K562 (cell line): Measurements from ENCODE around the gene IFNA14. TPM values are rescaled to one million over a fixed set of nuclear protein-coding genes. Genes with fewer than 3 reads are reported as not detected.

Source experiments
- AFF4 ChIP-seq: sonication (generic); formaldehyde crosslinking; IDR thresholded peaks from 2 replicates; pipeline ENCODE4 v1.8.0; 2023; ENCODE audit warnings: mild to moderate bottlenecking, missing genetic modification reagents
- ATF2 ChIP-seq: sonication (generic); formaldehyde crosslinking; IDR thresholded peaks from 2 replicates; pipeline ENCODE4 v1.8.1; 2022; ENCODE audit warnings: missing genetic modification reagents
- GATA2 ChIP-seq: sonication (generic); formaldehyde crosslinking; IDR thresholded peaks from 2 replicates; pipeline ENCODE4 v1.4.0; 2020; ENCODE audit warnings: mild to moderate bottlenecking, missing genetic modification reagents
- JUN ChIP-seq, 2 experiments: sonication (generic) in 1 of 2; formaldehyde crosslinking in 1 of 2; IDR thresholded peaks; 2 replicates each; pipeline versions ENCODE4 v1.6.1 to v1.8.0; 2012 to 2022; ENCODE audit warnings: borderline replicate concordance in 2 of 2, mild to moderate bottlenecking in 2 of 2, improper control_type of control experiment in 1 of 2, low read depth in 1 of 2, low read length in 1 of 2, missing genetic modification reagents in 1 of 2
- STAT5A ChIP-seq: IDR thresholded peaks from 2 replicates; pipeline ENCODE4 v1.6.1; 2012; ENCODE audit warnings: low read length, inconsistent platforms, borderline replicate concordance
- ZNF695 ChIP-seq: fragments of 450-650 bp; formaldehyde crosslinking; IDR thresholded peaks from 2 replicates; pipeline ENCODE4 v1.4.0; 2020; ENCODE audit warnings: mild to moderate bottlenecking, moderate library complexity
- polyA plus RNA-seq, 8 experiments: library from polyadenylated mRNA; depleted of rRNA in 4 of 8; stranded (reverse) in 5 of 8; unstranded in 3 of 8; fragments of >200 nt; fragmentation: Nextera tagmentation in 2 of 8; fragmentation: Illumina TruSeq in 1 of 8; extraction: Ambion mirVana in 2 of 8; extraction: Trizol in 1 of 8; gene quantifications; 2 replicates each; pipeline versions ENCODE4 v1.2.1 to v1.2.3, GENCODE V29; 2011 to 2014; ENCODE audit warnings: inconsistent platforms in 1 of 8, missing spikeins in 1 of 8
- total RNA-seq, 7 experiments: library from RNA; depleted of rRNA in 6 of 7; stranded (reverse); fragments of >200 nt in 6 of 7; fragmentation: Illumina TruSeq in 2 of 7; extraction: Trizol in 2 of 7; gene quantifications; 2 replicates each; pipeline versions ENCODE4 v1.2.1 to v1.2.3, GENCODE V29; 2011 to 2021; ENCODE audit warnings: low replicate concordance in 1 of 7

IFNA14 gene
- total and polyA plus RNA-seq, 9 of the 15 experiments (the other 6 are each of a cell fraction or from before 2014, with no cell fraction given), result not detected

GRCh38 chr9:21233258-21233657 is 6.5 kb downstream of the IFNA14 start (continued):
- TF ChIP-seq AFF4 (CRISPR knock-in tag) (no peak), GATA2 (CRISPR knock-in tag) (no peak), ZNF695 (CRISPR knock-in tag) (no peak), JUN (IDR thresholded peaks at IDR 0.05; ENCODE audit: borderline replicate concordance, low read depth, low read length) (no peak), JUN (CRISPR knock-in tag; IDR thresholded peaks at IDR 0.05; ENCODE audit: borderline replicate concordance) (no peak), STAT5A (no peak), ATF2 (CRISPR knock-in tag) (no peak)
